Measurements from ENCODE around the gene SEPTIN1. TPM values are rescaled to one million over a fixed set of nuclear protein-coding genes. Genes with fewer than 3 reads are reported as not detected.
A peak's percentile ranks its signal among the peaks of the same experiment; 100 is the strongest.

Gene SEPTIN1
- total and polyA plus RNA-seq, 2 of the 13 experiments (the other 11 are each of a cell fraction or from before 2014, with no cell fraction given), result 0.18 to 0.67 TPM

DNA sequence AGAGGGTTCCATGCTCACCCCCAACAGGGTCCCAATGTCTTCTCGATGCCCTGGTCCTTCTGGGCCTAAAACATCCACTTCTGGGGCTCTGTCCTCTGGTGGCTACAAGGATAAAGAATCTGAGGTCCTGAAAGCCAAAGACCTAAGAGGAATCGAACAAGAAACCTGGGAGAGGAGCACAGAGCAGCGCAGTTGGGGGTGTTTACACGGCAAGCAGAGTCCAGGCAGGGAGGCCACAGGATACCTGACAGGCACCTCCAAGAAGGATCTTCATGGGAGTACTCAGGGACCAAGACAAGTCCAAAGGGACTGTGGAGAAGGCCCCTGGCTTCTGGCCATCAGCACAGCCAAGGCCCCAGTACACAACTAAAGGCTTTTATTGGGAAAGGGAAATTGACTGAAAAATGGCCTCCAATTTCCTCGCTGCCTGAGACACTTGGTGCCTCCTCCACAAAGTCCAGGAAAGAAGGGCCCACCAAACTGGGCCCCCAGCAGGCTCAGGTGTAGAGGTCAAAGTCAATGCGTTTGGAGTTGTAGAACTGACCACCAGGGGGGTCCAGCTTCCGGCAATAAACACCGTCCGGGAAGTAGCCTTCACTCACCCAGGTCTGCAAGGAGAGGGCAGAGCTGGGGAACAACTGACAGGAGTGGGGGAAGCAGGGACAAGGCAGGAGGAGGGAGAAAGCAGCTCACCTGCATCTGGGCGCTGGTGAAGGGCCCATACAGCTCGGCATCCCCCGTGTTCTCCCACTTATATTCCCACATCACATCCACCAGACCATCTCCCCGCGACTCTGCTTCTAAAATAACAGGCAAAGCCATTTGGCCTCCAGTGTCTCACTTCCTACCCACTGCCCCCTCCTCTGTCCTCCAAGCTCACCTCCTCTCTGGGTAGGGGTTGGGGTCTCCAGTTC is 29.6 kb downstream of the SEPTIN1 start (continued):
- TF ChIP-seq, protein P1, sequence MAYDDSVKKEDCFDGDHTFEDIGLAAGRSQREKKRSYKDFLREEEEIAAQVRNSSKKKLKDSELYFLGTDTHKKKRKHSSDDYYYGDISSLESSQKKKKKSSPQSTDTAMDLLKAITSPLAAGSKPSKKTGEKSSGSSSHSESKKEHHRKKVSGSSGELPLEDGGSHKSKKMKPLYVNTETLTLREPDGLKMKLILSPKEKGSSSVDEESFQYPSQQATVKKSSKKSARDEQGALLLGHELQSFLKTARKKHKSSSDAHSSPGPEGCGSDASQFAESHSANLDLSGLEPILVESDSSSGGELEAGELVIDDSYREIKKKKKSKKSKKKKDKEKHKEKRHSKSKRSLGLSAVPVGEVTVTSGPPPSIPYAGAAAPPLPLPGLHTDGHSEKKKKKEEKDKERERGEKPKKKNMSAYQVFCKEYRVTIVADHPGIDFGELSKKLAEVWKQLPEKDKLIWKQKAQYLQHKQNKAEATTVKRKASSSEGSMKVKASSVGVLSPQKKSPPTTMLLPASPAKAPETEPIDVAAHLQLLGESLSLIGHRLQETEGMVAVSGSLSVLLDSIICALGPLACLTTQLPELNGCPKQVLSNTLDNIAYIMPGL (CRISPR knock-in tag; IDR thresholded peaks at IDR 0.05; ENCODE audit: borderline replicate concordance in 1 of 2, low read depth in 1 of 2), result peak; percentile 32 to 62; a peak in 1 of 4 replicates
- TF ChIP-seq ZNF263 (CRISPR knock-in tag; IDR thresholded peaks at IDR 0.05) (peak; percentile 2; the same call in 1 of the 2 replicates), U2AF2 (IDR thresholded peaks at IDR 0.05; ENCODE audit: low read depth, low read length) (no peak), ZBTB38 (CRISPR knock-in tag; IDR thresholded peaks at IDR 0.05) (0 out of 2 replicates have a peak, but pooled peaks have one; percentile 36), FOXA3 (CRISPR knock-in tag; IDR thresholded peaks at IDR 0.05) (peak; percentile 54), ZNF34 (CRISPR knock-in tag; IDR thresholded peaks at IDR 0.05; ENCODE audit: borderline replicate concordance) (no peak), EP300 (IDR thresholded peaks at IDR 0.05; ENCODE audit: low read depth in 2 of 2, low read length in 2 of 2) (no peak), EP300 (CRISPR knock-in tag; IDR thresholded peaks at IDR 0.05; ENCODE audit: borderline replicate concordance) (no peak), ZNF788 (CRISPR knock-in tag; IDR thresholded peaks at IDR 0.05; ENCODE audit: borderline replicate concordance) (peak; percentile 71; the same call in 1 of the 2 replicates), ZNF747 (CRISPR knock-in tag; IDR thresholded peaks at IDR 0.05; ENCODE audit: borderline replicate concordance) (0 out of 2 replicates have a peak, but pooled peaks have one; percentile 45), AKAP8 (CRISPR knock-in tag; IDR thresholded peaks at IDR 0.05) (peak; percentile 54), MXD4 (CRISPR knock-in tag; IDR thresholded peaks at IDR 0.05) (0 out of 2 replicates have a peak, but pooled peaks have one; percentile 22), ZNF777 (CRISPR knock-in tag; IDR thresholded peaks at IDR 0.05) (no peak)
- TF ChIP-seq, protein P2, sequence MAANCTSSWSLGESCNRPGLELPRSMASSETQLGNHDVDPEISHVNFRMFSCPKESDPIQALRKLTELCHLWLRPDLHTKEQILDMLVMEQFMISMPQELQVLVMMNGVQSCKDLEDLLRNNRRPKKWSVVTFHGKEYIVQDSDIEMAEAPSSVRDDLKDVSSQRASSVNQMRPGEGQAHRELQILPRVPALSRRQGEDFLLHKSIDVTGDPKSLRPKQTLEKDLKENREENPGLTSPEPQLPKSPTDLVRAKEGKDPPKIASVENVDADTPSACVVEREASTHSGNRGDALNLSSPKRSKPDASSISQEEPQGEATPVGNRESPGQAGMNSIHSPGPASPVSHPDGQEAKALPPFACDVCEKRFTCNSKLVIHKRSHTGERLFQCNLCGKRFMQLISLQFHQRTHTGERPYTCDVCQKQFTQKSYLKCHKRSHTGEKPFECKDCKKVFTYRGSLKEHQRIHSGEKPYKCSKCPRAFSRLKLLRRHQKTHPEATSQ (CRISPR knock-in tag; IDR thresholded peaks at IDR 0.05; ENCODE audit: borderline replicate concordance), result 0 out of 2 replicates have a peak, but pooled peaks have one; percentile 67
- TF ChIP-seq, protein P3, sequence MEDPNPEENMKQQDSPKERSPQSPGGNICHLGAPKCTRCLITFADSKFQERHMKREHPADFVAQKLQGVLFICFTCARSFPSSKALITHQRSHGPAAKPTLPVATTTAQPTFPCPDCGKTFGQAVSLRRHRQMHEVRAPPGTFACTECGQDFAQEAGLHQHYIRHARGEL (CRISPR knock-in tag; IDR thresholded peaks at IDR 0.05), result no peak
- TF ChIP-seq, protein P4, sequence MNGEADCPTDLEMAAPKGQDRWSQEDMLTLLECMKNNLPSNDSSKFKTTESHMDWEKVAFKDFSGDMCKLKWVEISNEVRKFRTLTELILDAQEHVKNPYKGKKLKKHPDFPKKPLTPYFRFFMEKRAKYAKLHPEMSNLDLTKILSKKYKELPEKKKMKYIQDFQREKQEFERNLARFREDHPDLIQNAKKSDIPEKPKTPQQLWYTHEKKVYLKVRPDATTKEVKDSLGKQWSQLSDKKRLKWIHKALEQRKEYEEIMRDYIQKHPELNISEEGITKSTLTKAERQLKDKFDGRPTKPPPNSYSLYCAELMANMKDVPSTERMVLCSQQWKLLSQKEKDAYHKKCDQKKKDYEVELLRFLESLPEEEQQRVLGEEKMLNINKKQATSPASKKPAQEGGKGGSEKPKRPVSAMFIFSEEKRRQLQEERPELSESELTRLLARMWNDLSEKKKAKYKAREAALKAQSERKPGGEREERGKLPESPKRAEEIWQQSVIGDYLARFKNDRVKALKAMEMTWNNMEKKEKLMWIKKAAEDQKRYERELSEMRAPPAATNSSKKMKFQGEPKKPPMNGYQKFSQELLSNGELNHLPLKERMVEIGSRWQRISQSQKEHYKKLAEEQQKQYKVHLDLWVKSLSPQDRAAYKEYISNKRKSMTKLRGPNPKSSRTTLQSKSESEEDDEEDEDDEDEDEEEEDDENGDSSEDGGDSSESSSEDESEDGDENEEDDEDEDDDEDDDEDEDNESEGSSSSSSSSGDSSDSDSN (CRISPR knock-in tag; IDR thresholded peaks at IDR 0.05), result 0 out of 2 replicates have a peak, but pooled peaks have one; percentile 24
- TF ChIP-seq, protein P5, sequence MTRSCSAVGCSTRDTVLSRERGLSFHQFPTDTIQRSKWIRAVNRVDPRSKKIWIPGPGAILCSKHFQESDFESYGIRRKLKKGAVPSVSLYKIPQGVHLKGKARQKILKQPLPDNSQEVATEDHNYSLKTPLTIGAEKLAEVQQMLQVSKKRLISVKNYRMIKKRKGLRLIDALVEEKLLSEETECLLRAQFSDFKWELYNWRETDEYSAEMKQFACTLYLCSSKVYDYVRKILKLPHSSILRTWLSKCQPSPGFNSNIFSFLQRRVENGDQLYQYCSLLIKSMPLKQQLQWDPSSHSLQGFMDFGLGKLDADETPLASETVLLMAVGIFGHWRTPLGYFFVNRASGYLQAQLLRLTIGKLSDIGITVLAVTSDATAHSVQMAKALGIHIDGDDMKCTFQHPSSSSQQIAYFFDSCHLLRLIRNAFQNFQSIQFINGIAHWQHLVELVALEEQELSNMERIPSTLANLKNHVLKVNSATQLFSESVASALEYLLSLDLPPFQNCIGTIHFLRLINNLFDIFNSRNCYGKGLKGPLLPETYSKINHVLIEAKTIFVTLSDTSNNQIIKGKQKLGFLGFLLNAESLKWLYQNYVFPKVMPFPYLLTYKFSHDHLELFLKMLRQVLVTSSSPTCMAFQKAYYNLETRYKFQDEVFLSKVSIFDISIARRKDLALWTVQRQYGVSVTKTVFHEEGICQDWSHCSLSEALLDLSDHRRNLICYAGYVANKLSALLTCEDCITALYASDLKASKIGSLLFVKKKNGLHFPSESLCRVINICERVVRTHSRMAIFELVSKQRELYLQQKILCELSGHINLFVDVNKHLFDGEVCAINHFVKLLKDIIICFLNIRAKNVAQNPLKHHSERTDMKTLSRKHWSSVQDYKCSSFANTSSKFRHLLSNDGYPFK (CRISPR knock-in tag; IDR thresholded peaks at IDR 0.05; ENCODE audit: borderline replicate concordance), result peak; percentile 34; the same call in 1 of the 2 replicates
